Naive B cell (primary cell): Measurements from ENCODE around the gene DECR2. TPM values are rescaled to one million over a fixed set of nuclear protein-coding genes. Genes with fewer than 3 reads are reported as not detected.

Experiments used
- ATAC-seq, 2 donors: fragments of 150-1000 bp; cut with Tn5 transposase; 2 replicates each; pipeline ENCODE4 v1.10.0; 2021; ENCODE audit warnings: low read depth in 2 of 2, mild to moderate bottlenecking in 2 of 2, moderate library complexity in 2 of 2
- DNase-seq: peaks from one replicate; pipeline ENCODE4 v3.0.0; 2022
- H3K27ac Mint-ChIP-seq, 6 donors: one replicate each; pipeline ENCODE4 v1.8.0; 2020 to 2022; ENCODE audit warnings: mild to moderate bottlenecking in 6 of 6, mixed read lengths in 6 of 6, moderate library complexity in 5 of 6, inconsistent platforms in 2 of 6
- H3K27me3 Mint-ChIP-seq, 3 donors: one replicate each; pipeline ENCODE4 v1.8.0; 2021 to 2022; ENCODE audit warnings: mixed read lengths in 3 of 3, mild to moderate bottlenecking in 1 of 3
- H3K36me3 Mint-ChIP-seq, 2 donors: one replicate each; pipeline ENCODE4 v1.8.0; 2020 to 2022; ENCODE audit warnings: mixed read lengths in 2 of 2, inconsistent platforms in 1 of 2, mild to moderate bottlenecking in 1 of 2
- H3K4me1 Mint-ChIP-seq, 3 donors: one replicate each; pipeline ENCODE4 v1.8.0; 2020 to 2022; ENCODE audit warnings: mixed read lengths in 3 of 3, inconsistent platforms in 1 of 3, mild to moderate bottlenecking in 1 of 3, moderate library complexity in 1 of 3
- H3K4me3 Mint-ChIP-seq, 8 donors: one replicate each; pipeline ENCODE4 v1.8.0; 2020 to 2022; ENCODE audit warnings: mild to moderate bottlenecking in 8 of 8, mixed read lengths in 8 of 8, moderate library complexity in 8 of 8, inconsistent platforms in 2 of 8
- H3K9me3 Mint-ChIP-seq, 7 donors: one replicate each; pipeline ENCODE4 v1.8.0; 2020 to 2022; ENCODE audit warnings: mixed read lengths in 7 of 7, mild to moderate bottlenecking in 5 of 7, inconsistent platforms in 2 of 7, moderate library complexity in 1 of 7
- polyA plus RNA-seq, 6 donors: library from polyadenylated mRNA; unstranded; fragments of 300-500 nt; fragmentation: Illumina TruSeq; gene quantifications; one replicate each; pipeline ENCODE4 v1.2.3, GENCODE V29; 2021; ENCODE audit warnings: low read depth in 6 of 6

The DECR2 gene
- polyA plus RNA-seq, 6 donors from 2014 or later: 3.8 to 9.4 (median 5.2) TPM

DNA sequence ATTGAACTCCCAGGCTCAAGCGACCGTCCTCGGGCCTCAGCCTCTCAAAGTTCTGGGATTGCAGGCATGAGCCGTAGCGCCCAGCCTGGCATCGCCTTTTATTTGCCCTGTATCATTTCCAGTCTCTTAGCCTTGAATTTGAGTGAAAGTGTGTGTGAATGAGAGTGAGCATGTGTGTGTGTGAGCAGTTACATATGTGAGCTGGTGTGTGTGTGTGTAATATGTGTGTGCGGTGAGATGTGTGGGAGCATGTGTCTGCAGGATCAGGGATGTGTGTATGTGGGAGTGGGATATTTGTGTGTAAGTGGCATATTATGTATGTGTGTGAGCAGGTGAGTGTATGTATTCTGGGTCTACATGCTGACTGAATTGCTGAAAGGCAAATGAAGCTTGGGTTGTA is 29.2 kb downstream of the DECR2 start:
- no peak for ATAC-seq
- H3K27me3 Mint-ChIP-seq: peaks cover 0 to 4% (median 0%) of the 10 kb centered on the region in 3 donors

DNA sequence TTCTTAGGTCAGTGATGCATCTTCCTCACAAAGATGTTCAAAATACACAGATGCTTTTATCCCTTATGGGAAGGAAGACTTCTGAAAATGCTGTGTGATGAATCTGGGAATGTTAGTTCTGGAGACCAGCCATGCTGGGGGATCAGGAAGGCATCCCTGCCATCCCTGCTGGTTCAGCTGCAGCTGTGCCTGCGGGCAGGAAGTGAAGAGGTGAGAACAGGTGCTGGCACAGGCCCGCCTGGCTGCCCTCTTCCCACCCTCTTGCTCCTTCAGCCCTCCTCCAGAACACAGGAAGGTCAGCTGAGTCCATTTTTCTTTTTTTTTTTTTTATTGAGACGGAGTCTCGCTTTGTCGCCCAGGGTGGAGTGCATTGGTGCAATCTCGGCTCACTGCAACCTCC is 38.9 kb downstream of the DECR2 start:
- no peak for DNase-seq
- Mint-ChIP-seq H3K36me3 (peaks cover 0 to 5% of the 10 kb centered on the region in 2 donors), H3K9me3 (no peaks in the 10 kb centered on the region), H3K4me3 (no peak overlapping the region), H3K27ac (no peak overlapping the region), H3K27me3 (no peaks in the 10 kb centered on the region), H3K4me1 (peaks cover 19 to 34% (median 22%) of the 10 kb centered on the region in 3 donors)
- ATAC-seq: no peak

More for the DNA sequence above, 29.2 kb downstream of the DECR2 start:
- Mint-ChIP-seq H3K9me3 (no peaks in the 10 kb centered on the region), H3K4me1 (peaks cover 18 to 34% (median 24%) of the 10 kb centered on the region in 3 donors), H3K36me3 (peaks cover 0 to 7% of the 10 kb centered on the region in 2 donors), H3K4me3 (no peak overlapping the region), H3K27ac (no peak overlapping the region)
- no peak for DNase-seq

DNA sequence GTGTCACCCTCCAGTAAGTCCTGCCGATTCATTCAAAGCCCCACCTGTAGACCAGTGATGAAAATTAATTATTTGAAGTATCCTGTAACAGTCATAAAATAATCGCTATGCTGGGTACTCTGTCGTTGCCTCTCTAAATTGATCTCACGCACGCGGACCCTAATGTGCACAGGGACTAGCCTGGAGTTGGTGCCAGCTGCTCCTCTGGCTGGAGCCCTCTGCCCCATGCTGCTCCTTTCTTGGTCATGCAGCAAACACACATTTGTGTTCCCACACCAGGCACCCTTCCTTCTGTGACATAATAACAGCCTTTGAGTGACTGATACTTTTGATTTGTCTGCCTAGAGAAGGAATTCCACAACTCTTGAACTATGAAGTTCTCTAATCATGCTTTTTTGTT is 39.8 kb downstream of the DECR2 start:
- DNase-seq (no peak), ATAC-seq (no peak)
- Mint-ChIP-seq H3K36me3 (peaks cover 0 to 5% of the 10 kb centered on the region in 2 donors), H3K4me1 (peaks cover 19 to 34% (median 22%) of the 10 kb centered on the region in 3 donors), H3K4me3 (no peak overlapping the region), H3K27me3 (no peaks in the 10 kb centered on the region), H3K9me3 (no peaks in the 10 kb centered on the region), H3K27ac (peak overlapping the region in 1 of 6 donors; percentile 16)

DNA sequence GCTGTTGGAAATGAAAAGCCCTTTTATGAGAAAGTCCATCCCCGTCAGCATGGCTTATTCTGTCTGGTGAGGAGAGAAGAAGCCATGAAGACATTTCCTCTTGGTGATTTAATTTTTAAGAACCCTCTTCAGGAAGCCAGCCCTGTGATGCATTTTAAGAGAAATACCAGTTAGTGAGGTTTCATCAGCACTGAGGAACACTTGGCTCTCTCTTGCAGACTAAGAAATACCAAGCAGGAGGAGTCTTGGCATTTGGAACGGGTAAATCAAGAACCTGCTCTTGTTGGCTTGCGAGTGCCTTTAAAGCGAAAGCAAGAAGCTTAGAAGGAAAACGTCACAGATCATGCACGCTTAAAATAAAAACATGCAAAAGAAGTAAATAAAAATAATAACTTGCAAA is 41.3 kb downstream of the DECR2 start:
- ATAC-seq (no peak), DNase-seq (no peak)
- Mint-ChIP-seq H3K36me3 (peaks cover 0 to 5% of the 10 kb centered on the region in 2 donors), H3K27ac (peak overlapping the region in 2 of 6 donors; percentile 49 to 74), H3K4me1 (peaks cover 19 to 34% (median 27%) of the 10 kb centered on the region in 3 donors), H3K4me3 (peak overlapping the region in 4 of 8 donors; percentile 8 to 47 (median 32)), H3K9me3 (no peaks in the 10 kb centered on the region), H3K27me3 (no peaks in the 10 kb centered on the region)

DNA sequence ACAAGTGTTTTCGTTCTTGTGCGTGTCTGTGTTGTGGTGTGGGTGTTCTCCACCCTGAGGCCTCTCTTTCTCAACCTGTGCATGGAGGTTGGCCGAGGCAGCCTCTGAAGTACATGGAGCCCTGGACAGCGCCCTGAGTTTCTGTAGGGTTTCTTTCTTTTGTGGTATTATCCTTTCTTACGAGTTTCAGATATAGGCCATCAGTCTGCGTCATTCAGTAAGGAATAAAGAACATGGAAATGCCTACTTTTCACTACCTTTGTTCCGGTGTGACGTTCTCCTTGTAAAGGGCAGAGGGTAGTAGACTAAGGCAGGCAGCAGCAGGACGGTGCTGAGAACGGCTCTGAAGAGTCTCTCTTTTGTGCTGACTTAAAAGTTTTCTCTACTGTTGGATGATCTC is 42.3 kb downstream of the DECR2 start:
- H3K9me3 Mint-ChIP-seq: no peaks in the 10 kb centered on the region
- H3K4me3 Mint-ChIP-seq: peak overlapping the region in 2 of 8 donors; percentile 29 to 37
- no peak for ATAC-seq
- peak overlapping the region in 1 of 6 donors; percentile 47 for H3K27ac Mint-ChIP-seq
- H3K36me3 Mint-ChIP-seq: peaks cover 0 to 5% of the 10 kb centered on the region in 2 donors
- no peak for DNase-seq
- H3K4me1 Mint-ChIP-seq: peaks cover 19 to 34% (median 29%) of the 10 kb centered on the region in 3 donors
- no peaks in the 10 kb centered on the region for H3K27me3 Mint-ChIP-seq

DNA sequence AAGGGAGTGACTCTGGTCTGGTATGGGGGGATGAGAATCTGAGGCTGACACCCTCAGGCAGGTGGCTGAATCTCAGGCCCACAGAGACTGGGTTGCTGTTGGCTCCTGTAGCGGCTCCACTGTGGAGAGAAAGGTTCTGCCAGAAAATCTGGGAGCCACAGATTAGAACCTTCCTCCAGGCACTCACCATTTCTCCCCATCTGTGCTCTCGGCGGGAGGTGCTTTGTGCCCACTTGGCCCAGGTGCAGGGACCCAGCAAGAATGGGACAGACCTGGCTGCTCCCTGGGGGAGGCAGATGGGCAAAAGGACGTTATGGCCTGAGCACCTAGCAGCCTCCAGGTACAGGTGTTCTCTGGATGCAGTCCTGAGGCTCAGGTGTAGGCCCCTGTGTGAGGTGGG is 43.9 kb downstream of the DECR2 start:
- ATAC-seq (no peak), DNase-seq (no peak)
- no peak overlapping the region for H3K4me3 Mint-ChIP-seq
- peaks cover 0 to 5% of the 10 kb centered on the region in 2 donors for H3K36me3 Mint-ChIP-seq
- H3K27ac Mint-ChIP-seq: no peak overlapping the region
- H3K27me3 Mint-ChIP-seq: no peaks in the 10 kb centered on the region
- peaks cover 19 to 28% (median 27%) of the 10 kb centered on the region in 3 donors for H3K4me1 Mint-ChIP-seq
- no peaks in the 10 kb centered on the region for H3K9me3 Mint-ChIP-seq

DNA sequence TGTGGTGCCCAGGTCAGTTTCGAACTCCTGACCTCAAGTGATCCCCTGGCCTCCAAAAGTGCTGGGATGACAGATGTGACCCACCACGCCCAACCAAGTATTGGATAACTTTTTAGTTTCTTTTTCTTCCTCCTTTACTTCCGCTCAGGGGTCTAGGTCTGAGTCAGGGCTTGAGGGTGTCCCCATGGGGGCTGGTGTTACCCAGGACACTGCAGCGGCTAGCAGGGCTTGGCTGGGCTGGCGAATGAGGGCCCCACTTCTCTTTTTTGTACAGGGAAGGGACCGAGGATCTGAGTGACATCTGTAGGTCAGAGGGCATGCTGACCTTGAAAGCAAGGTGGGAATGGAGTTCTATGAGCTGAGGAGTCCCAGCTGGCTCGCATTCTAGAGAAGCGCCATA is 48.7 kb downstream of the DECR2 start:
- no peak overlapping the region for H3K4me3 Mint-ChIP-seq

DNA sequence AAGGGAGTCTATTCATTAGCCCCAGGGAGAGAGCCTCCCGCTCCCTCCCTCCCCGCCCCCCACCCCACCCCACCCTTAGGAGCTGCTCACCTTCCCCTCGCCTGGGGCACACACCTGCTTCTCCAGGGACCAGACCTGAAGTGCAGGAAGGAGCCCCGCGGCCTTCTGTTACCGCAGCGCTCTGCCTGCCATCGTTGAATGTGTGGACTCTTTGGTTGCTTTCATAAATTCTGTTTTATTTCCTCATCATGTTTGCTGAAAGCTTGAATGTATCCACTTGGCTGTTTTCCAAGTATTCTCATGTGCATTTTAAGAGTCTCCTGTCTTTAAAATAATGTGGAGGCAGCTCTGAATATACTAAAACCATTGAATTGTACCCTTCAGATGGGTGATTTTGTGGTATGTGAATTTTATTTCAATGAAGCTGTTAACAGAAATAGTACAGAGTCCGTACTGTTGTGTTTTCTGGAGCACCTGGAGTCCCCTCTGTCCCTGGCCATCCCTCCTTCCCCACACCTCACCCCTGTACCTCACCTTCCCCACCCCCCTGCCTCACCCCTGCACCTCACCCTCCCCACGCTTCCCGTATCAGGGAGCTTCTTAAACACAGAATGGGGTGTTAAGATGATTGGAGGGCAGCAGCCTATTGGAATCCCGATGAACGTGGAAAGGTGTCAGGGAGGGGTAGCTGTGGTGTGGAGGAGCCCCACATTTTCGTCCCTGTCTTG is 49.3 kb downstream of the DECR2 start:
- H3K27ac Mint-ChIP-seq: peak overlapping the region in 2 of 6 donors; percentile 20 to 44

More for the DNA sequence above, 48.7 kb downstream of the DECR2 start:
- Mint-ChIP-seq H3K27me3 (no peaks in the 10 kb centered on the region), H3K4me1 (peaks cover 0 to 16% (median 13%) of the 10 kb centered on the region in 3 donors), H3K9me3 (no peaks in the 10 kb centered on the region), H3K27ac (peak overlapping the region in 1 of 6 donors; percentile 11), H3K36me3 (no peaks in the 10 kb centered on the region)
- DNase-seq: no peak
- no peak for ATAC-seq

DNA sequence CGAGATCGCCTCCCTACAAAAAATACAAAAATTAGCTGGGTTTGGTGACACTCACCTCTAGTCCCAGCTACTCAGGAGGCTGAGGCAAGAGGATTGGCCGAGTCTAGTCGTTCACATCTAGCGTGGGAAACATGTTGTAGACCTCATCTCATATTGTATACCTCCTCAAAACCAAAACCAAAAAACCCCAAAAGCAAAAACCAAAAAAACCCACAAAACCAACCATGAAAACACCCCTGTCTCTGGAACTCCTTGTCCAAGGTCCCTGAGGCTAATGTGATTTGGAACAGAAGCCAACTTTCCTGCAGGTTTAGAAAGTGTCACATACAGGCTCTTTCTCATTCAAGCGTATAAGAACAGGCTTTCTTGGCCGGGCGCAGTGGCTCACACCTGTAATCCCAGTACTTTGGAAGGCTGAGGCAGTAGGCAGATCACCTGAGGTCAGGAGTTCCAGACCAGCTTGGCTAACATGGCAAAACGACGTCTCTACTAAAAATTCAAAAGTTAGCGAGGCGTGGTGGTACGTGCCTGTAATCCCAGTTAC is 52.8 kb downstream of the DECR2 start:
- ATAC-seq (no peak), DNase-seq (no peak)
- Mint-ChIP-seq H3K4me1 (peaks cover 4 to 22% (median 8%) of the 10 kb centered on the region in 3 donors), H3K27ac (no peak overlapping the region), H3K36me3 (no peaks in the 10 kb centered on the region), H3K27me3 (no peaks in the 10 kb centered on the region), H3K4me3 (no peak overlapping the region), H3K9me3 (no peaks in the 10 kb centered on the region)

More for the DNA sequence above, 49.3 kb downstream of the DECR2 start:
- H3K36me3 Mint-ChIP-seq: no peaks in the 10 kb centered on the region
- H3K9me3 Mint-ChIP-seq: no peaks in the 10 kb centered on the region
- H3K4me3 Mint-ChIP-seq: no peak overlapping the region
- H3K4me1 Mint-ChIP-seq: peaks cover 0 to 16% (median 13%) of the 10 kb centered on the region in 3 donors
- ATAC-seq (no peak), DNase-seq (no peak)
- no peaks in the 10 kb centered on the region for H3K27me3 Mint-ChIP-seq

DNA sequence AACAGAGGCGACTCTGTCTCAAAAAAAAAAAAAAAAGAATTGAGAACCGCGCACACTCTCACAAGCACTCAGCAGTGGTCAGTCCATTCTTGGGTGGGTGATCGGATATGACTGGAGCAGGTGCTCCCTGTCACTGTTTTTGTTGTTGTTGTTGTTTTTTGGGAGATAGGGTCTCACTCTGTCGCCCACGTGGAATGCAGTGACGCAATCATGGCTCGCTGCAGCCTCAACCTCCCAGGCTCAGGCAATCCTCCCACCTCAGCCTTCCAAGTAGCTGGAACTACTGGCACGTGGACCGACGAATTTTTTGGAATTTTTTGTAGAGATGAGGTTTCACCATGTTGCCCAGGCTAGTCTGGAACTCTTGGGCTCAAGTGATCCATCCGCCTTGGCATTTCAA is 53.8 kb downstream of the DECR2 start:
- Mint-ChIP-seq H3K27me3 (no peaks in the 10 kb centered on the region), H3K4me3 (no peak overlapping the region), H3K9me3 (no peaks in the 10 kb centered on the region), H3K4me1 (peaks cover 4 to 17% (median 8%) of the 10 kb centered on the region in 3 donors), H3K36me3 (no peaks in the 10 kb centered on the region), H3K27ac (no peak overlapping the region)
- ATAC-seq (no peak), DNase-seq (no peak)

DNA sequence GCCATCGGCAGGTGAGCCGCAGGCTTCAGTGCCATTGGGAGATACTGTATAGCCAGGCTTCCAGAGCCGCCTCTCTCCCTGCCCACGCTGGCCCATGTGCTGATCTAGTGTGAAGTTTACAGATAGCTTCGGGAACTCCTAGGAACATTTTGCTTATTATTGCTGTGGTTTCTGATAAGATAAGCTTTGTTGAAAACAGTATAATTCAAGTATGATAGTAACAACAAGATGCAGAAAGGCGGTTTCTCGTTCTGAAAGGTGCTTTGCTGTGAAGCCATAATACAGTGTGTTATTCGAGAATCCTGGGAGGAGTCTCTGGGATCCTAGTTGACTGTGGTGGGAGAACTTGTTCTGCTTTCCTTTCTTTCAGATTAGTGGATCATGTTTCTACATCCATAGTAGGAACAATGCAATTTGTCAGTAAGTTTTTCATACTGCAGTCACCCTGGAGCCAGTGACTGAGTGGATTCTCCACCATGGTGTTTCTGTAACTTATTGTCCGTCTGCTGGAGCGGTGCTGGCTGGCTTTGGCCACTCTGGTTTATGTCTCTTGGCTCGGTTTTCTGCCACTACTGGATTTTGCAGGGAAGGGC is 55.3 kb downstream of the DECR2 start:
- Mint-ChIP-seq H3K9me3 (no peaks in the 10 kb centered on the region), H3K27ac (no peak overlapping the region), H3K36me3 (peaks cover 0 to 7% of the 10 kb centered on the region in 2 donors), H3K4me3 (no peak overlapping the region), H3K4me1 (peaks cover 4 to 12% (median 10%) of the 10 kb centered on the region in 3 donors), H3K27me3 (no peaks in the 10 kb centered on the region)
- DNase-seq (no peak), ATAC-seq (no peak)

DNA sequence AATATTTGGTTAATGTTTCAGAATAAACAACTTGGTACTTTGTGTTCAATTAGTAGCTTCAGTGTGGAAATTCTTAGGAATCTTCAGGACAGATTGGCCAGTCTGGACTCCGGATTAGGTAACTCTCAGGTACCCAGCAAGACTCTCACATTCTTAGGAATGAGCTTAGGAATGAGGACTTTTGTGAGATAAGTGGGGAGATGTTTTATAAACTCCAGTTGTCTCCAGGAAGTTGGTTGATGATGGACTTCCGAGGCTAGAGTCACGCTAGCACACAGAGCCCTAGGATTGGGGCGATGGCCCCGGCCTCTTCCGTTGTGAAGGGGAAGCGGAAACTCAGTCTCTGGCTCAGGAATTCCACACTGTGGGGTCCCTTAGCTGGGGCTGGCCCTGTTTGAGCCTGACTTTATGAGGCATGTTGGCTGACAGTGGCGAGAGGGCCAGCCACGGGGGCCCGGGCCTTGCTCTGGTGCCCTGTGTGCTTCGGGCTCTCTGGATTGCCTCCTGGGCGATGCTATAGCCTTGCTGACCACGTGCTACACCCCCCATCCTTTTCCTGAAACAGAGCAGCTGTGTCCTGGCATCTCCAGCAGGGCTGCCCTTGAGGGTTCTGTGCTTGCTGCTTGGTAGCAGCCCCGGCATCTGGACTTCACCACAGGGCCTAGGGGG is 56.2 kb downstream of the DECR2 start:
- H3K27ac Mint-ChIP-seq: no peak overlapping the region
- no peaks in the 10 kb centered on the region for H3K9me3 Mint-ChIP-seq
- no peak for ATAC-seq
- DNase-seq: no peak
- H3K4me1 Mint-ChIP-seq: peaks cover 4 to 14% (median 12%) of the 10 kb centered on the region in 3 donors
- no peak overlapping the region for H3K4me3 Mint-ChIP-seq
- no peaks in the 10 kb centered on the region for H3K27me3 Mint-ChIP-seq
- peaks cover 0 to 16% of the 10 kb centered on the region in 2 donors for H3K36me3 Mint-ChIP-seq

DNA sequence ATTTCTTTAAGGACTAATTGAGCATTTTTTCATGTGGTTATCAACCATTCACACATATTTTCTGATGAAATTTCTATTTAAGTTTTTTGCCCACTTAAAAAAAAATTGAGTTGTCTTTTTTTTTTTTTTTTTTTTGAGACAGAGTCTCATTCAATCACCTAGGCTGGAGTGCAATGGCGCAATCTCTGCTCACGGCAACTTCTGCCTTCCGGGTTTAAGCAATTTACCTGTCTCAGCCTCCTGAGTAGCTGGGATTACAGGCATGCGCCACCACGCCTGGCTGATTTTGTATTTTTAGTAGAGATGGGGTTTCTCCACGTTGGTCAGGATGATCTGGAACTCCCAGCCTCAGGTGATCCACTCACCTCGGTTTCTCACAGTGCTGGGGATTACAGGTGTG is 58.1 kb downstream of the DECR2 start:
- Mint-ChIP-seq H3K36me3 (peaks cover 0 to 19% of the 10 kb centered on the region in 2 donors), H3K4me1 (peaks cover 6 to 20% (median 11%) of the 10 kb centered on the region in 3 donors), H3K27me3 (no peaks in the 10 kb centered on the region), H3K27ac (no peak overlapping the region), H3K9me3 (no peaks in the 10 kb centered on the region), H3K4me3 (no peak overlapping the region)
- ATAC-seq: no peak
- no peak for DNase-seq
